Activated CD8-positive, alpha-beta T cell treated with anti-CD3 and anti-CD28 coated beads for 36 hours (primary cell): ENCODE measurements around the gene SLC25A33. TPM values are rescaled to one million over a fixed set of nuclear protein-coding genes. Genes with fewer than 3 reads are reported as not detected.
"Not testable (repeated sequence)": the region's sequence is repeated elsewhere in the genome, so short reads cannot be mapped to it uniquely, and the experiment has no call there.

Experiments
- ATAC-seq: fragments of 200-7000 bp; cut with Tn5 transposase; one replicate; pipeline ENCODE4 v1.10.0; 2021; ENCODE audit warnings: mild to moderate bottlenecking, moderate library complexity
- CTCF ChIA-PET: fragments of 350-600 bp; sonication (Branson Sonifier 250); formaldehyde crosslinking; loops from one replicate; lab custom pipeline; 2021; ENCODE audit warnings: antibody characterized with exemption; lab: Charles Lee
- POLR2A ChIA-PET: fragments of 350-600 bp; sonication (Branson Sonifier 250); formaldehyde crosslinking; loops from one replicate; lab custom pipeline; 2021; ENCODE audit warnings: antibody characterized with exemption; lab: Charles Lee
- DNase-seq: peaks from one replicate; pipeline ENCODE4 v3.0.0-alpha.2; 2020
- H3K27ac Mint-ChIP-seq: one replicate; pipeline ENCODE4 v1.8.0; 2021; ENCODE audit warnings: mild to moderate bottlenecking, mixed read lengths
- H3K27me3 Mint-ChIP-seq: one replicate; pipeline ENCODE4 v1.8.0; 2021; ENCODE audit warnings: mixed read lengths
- H3K36me3 Mint-ChIP-seq: one replicate; pipeline ENCODE4 v1.8.0; 2021; ENCODE audit warnings: low read depth, mixed read lengths
- H3K4me1 Mint-ChIP-seq: one replicate; pipeline ENCODE4 v1.8.0; 2021; ENCODE audit warnings: low read depth, mixed read lengths
- H3K4me3 Mint-ChIP-seq: one replicate; pipeline ENCODE4 v1.8.0; 2021; ENCODE audit warnings: mild to moderate bottlenecking, moderate library complexity, mixed read lengths
- H3K9me3 Mint-ChIP-seq: one replicate; pipeline ENCODE4 v1.8.0; 2021; ENCODE audit warnings: mixed read lengths
- intact Hi-C: fragments of 100-400 bp; cut with micrococcal nuclease; formaldehyde crosslinking; loops from one replicate; pipeline ENCODE4 v1.10.0; 2022
- total RNA-seq, 2 experiments: library from RNA; stranded (reverse); gene quantifications; one replicate each; pipeline ENCODE4 v1.2.3, GENCODE V29; 2021
- TF ChIP-seq, protein P1 (sequence below): fragments of 200-600 bp; IDR thresholded peaks from one replicate; pipeline ENCODE4 v1.8.0; 2022; ENCODE audit warnings: antibody characterized with exemption, mild to moderate bottlenecking

Gene SLC25A33
- total RNA-seq, 2 experiments from 2014 or later = 5.7 to 5.9 TPM

- DNase-seq = no peak
- Mint-ChIP-seq H3K27me3 (no peaks in the 10 kb centered on the region), H3K9me3 (no peaks in the 10 kb centered on the region), H3K4me1 (peaks cover 39% of the 10 kb centered on the region), H3K36me3 (peaks cover 40% of the 10 kb centered on the region), H3K27ac (peak overlapping the region; percentile 31), H3K4me3 (no peak overlapping the region)
- CTCF ChIA-PET = interaction anchor here (1.2 to 2.4 kb wide), 2 partner anchors 12 to 63 kb away, joined by 3 to 8 read pairs; no protein-coding TSS in a partner anchor
- TF ChIP-seq, protein P1, sequence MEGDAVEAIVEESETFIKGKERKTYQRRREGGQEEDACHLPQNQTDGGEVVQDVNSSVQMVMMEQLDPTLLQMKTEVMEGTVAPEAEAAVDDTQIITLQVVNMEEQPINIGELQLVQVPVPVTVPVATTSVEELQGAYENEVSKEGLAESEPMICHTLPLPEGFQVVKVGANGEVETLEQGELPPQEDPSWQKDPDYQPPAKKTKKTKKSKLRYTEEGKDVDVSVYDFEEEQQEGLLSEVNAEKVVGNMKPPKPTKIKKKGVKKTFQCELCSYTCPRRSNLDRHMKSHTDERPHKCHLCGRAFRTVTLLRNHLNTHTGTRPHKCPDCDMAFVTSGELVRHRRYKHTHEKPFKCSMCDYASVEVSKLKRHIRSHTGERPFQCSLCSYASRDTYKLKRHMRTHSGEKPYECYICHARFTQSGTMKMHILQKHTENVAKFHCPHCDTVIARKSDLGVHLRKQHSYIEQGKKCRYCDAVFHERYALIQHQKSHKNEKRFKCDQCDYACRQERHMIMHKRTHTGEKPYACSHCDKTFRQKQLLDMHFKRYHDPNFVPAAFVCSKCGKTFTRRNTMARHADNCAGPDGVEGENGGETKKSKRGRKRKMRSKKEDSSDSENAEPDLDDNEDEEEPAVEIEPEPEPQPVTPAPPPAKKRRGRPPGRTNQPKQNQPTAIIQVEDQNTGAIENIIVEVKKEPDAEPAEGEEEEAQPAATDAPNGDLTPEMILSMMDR = no peak
- intact Hi-C loops = no loop called here
- POLR2A ChIA-PET = interaction anchor here (0.9 to 1.1 kb wide), 3 partner anchors 9 to 30 kb away, joined by 3 read pairs; no protein-coding TSS in a partner anchor
- ATAC-seq = no peak
These were observed 19.1 kb downstream of the SLC25A33 start for GRCh38 chr1:9558271-9558945.

- TF ChIP-seq, protein P1 = no peak
- no peak overlapping the region for H3K4me3 Mint-ChIP-seq
These were observed 19.8 kb downstream of the SLC25A33 start for GRCh38 chr1:9558946-9559545.

GRCh38 chr1:9559673-9560072, 20.4 kb downstream of the SLC25A33 start:
- no peaks in the 10 kb centered on the region for H3K9me3 Mint-ChIP-seq
- TF ChIP-seq, protein P1 = no peak
- ATAC-seq (no peak), DNase-seq (no peak)
- H3K27me3 Mint-ChIP-seq = no peaks in the 10 kb centered on the region
- H3K4me3 Mint-ChIP-seq = no peak overlapping the region
- peaks cover 35% of the 10 kb centered on the region for H3K36me3 Mint-ChIP-seq
- intact Hi-C loops = no loop called here
- POLR2A ChIA-PET = no interaction called here
- CTCF ChIA-PET = interaction anchor here (0.8 to 1.0 kb wide), 2 partner anchors 17 to 29 kb away, joined by 3 read pairs; partner anchors contain the start of gene TMEM201
- H3K4me1 Mint-ChIP-seq = peaks cover 39% of the 10 kb centered on the region
- peak overlapping the region; percentile 30 for H3K27ac Mint-ChIP-seq

More at GRCh38 chr1:9558946-9559545, 19.8 kb downstream of the SLC25A33 start:
- intact Hi-C loops = no loop called here
- Mint-ChIP-seq H3K27me3 (no peaks in the 10 kb centered on the region), H3K9me3 (no peaks in the 10 kb centered on the region), H3K4me1 (peaks cover 39% of the 10 kb centered on the region), H3K27ac (peak overlapping the region; percentile 31), H3K36me3 (peaks cover 35% of the 10 kb centered on the region)
- no peak for ATAC-seq
- POLR2A ChIA-PET = interaction anchor here (0.9 to 1.1 kb wide), 3 partner anchors 10 to 31 kb away, joined by 3 read pairs; no protein-coding TSS in a partner anchor
- DNase-seq = no peak
- CTCF ChIA-PET = interaction anchor here (0.8 to 2.4 kb wide), 3 partner anchors 16 to 63 kb away, joined by 3 to 8 read pairs (median 3); partner anchors contain the start of gene TMEM201

DNA sequence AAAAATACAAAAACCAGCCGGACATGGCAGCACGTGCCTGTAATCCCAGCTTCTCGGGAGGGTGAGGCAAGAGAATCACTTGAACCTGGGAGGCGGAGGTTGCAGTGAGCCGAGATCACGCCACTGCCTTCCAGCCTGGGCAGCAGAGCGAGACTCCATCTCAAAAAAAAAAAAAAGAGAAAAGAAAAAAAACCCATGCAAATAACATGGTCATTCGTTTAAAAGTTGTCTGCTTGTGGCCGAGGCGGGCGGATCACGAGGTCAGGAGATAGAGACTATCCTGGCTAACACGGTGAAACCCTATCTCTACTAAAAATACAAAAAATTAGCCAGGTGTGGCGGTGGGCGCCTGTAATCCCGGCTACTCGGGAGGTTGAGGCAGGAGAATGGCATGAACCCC, 20.8 kb downstream of the SLC25A33 start:
- CTCF ChIA-PET = interaction anchor here (0.8 to 1.0 kb wide), 2 partner anchors 17 to 28 kb away, joined by 3 read pairs; partner anchors contain the start of gene TMEM201
- H3K9me3 Mint-ChIP-seq, H3K27me3 Mint-ChIP-seq, ATAC-seq, DNase-seq, H3K4me3 Mint-ChIP-seq, POLR2A ChIA-PET, intact Hi-C loops: not testable (repeated sequence)
- H3K4me1 Mint-ChIP-seq = peaks cover 39% of the 10 kb centered on the region
- H3K36me3 Mint-ChIP-seq = peaks cover 34% of the 10 kb centered on the region
- peak overlapping the region; percentile 30 for H3K27ac Mint-ChIP-seq

- peaks cover 24% of the 10 kb centered on the region for H3K36me3 Mint-ChIP-seq
- H3K27ac Mint-ChIP-seq = no peak overlapping the region
- POLR2A ChIA-PET = interaction anchor here (1.3 kb wide), 1 partner anchor 54 kb away, joined by 3 read pairs; no protein-coding TSS in a partner anchor
- no peak overlapping the region for H3K4me3 Mint-ChIP-seq
- TF ChIP-seq, protein P1 = no peak
- CTCF ChIA-PET = interaction anchor here (1.7 kb wide), 1 partner anchor 8 kb away, joined by 4 read pairs; no protein-coding TSS in a partner anchor
- intact Hi-C loops = no loop called here
- H3K9me3 Mint-ChIP-seq = no peaks in the 10 kb centered on the region
- H3K27me3 Mint-ChIP-seq = no peaks in the 10 kb centered on the region
- peaks cover 35% of the 10 kb centered on the region for H3K4me1 Mint-ChIP-seq
- no peak for ATAC-seq
- DNase-seq = no peak
These were observed 22.2 kb downstream of the SLC25A33 start for GRCh38 chr1:9561429-9561828.
